Urothelium cell line (cell line): Measurements from ENCODE around the gene PLXNB3.

Experiments
- DNase-seq: peaks from one replicate; pipeline ENCODE4 v3.0.0; 2011; ENCODE audit warnings: low spot score, mixed read lengths
- FAIRE-seq: peaks from 2 replicates; lab custom pipeline; 2011; peaks lifted over from hg19 to GRCh38; lab: Jason Lieb, UNC

PLXNB3 gene

GRCh38 chrX:153750127-153750774 lies 13.8 kb upstream of the PLXNB3 start:
- FAIRE-seq (no peak), DNase-seq (no peak)

- no peak for FAIRE-seq
Measured at GRCh38 chrX:153755136-153755535, 8.9 kb upstream of the PLXNB3 start.

GRCh38 chrX:153761863-153762262 lies 2.2 kb upstream of the PLXNB3 start:
- no peak for FAIRE-seq
- DNase-seq = no peak

More at GRCh38 chrX:153755136-153755535, 8.9 kb upstream of the PLXNB3 start:
- no peak for DNase-seq

- FAIRE-seq (no peak), DNase-seq (no peak)
Measured at GRCh38 chrX:153762626-153763173, 1.3 kb upstream of the PLXNB3 start.

GRCh38 chrX:153763298-153763932 lies 634 bp upstream of the PLXNB3 start:
- DNase-seq (no peak), FAIRE-seq (no peak)

GRCh38 chrX:153764786-153765137 lies 713 bp downstream of the PLXNB3 start:
- DNase-seq = no peak
- FAIRE-seq = no peak

- FAIRE-seq = no peak
- DNase-seq = peak; percentile 41
Measured at GRCh38 chrX:153765138-153766079, 1.4 kb downstream of the PLXNB3 start.

- no peak for FAIRE-seq
- peak; percentile 80 for DNase-seq
Measured at GRCh38 chrX:153766098-153766817, 2.2 kb downstream of the PLXNB3 start.

DNA sequence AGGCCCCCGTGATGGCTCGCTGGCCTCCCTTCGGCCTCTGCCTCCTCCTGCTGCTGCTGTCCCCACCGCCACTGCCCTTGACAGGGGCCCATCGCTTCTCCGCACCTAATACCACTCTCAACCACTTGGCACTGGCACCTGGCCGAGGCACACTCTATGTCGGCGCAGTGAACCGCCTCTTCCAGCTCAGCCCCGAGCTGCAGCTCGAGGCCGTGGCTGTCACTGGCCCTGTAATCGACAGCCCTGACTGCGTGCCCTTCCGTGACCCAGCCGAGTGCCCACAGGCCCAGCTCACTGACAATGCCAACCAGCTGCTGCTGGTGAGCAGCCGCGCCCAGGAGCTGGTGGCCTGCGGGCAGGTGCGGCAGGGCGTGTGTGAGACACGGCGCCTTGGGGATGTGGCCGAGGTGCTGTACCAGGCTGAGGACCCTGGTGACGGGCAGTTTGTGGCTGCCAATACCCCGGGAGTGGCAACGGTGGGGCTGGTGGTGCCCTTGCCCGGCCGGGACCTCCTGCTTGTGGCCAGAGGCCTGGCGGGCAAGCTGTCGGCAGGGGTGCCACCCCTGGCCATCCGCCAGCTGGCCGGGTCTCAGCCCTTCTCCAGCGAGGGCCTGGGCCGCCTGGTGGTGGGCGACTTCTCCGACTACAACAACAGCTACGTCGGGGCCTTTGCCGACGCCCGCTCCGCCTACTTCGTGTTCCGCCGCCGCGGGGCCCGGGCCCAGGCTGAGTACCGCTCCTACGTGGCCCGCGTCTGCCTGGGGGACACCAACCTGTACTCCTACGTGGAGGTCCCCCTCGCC lies 3.0 kb downstream of the PLXNB3 start:
- DNase-seq = no peak

GRCh38 chrX:153767674-153768055 lies 3.6 kb downstream of the PLXNB3 start:
- FAIRE-seq (no peak), DNase-seq (no peak)

More for the DNA sequence above, 3.0 kb downstream of the PLXNB3 start:
- no peak for FAIRE-seq

- no peak for DNase-seq
- no peak for FAIRE-seq
Measured at GRCh38 chrX:153768311-153769157, 4.5 kb downstream of the PLXNB3 start.

GRCh38 chrX:153769158-153769864 lies 5.3 kb downstream of the PLXNB3 start:
- DNase-seq (no peak), FAIRE-seq (no peak)

DNA sequence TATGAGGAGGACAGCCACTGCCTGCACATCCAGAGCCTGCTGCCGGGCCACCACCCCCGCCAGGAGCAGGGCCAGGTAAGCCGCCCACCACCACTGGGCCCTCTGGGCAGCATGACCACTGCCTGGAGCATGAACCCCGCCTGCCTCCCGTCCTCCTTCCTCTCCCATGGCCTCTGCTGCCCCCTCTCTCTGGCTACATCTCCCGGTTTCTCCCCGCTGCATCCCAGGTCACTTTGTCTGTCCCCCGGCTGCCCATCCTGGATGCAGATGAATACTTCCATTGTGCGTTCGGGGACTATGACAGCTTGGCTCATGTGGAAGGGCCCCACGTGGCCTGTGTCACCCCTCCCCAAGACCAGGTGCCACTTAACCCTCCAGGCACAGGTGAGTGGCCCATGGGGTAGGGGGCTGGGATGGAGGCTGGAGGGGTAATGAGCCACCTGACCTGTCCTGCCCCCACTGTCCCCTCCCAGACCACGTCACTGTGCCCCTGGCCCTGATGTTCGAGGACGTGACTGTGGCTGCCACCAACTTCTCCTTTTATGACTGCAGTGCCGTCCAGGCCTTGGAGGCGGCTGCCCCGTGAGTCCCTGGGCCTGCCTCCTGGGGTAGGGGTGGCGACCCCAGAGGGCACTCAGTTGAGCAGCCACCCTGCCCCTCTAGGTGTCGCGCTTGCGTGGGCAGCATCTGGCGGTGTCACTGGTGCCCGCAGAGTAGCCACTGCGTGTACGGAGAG lies 6.0 kb downstream of the PLXNB3 start:
- DNase-seq = no peak
- FAIRE-seq = no peak

GRCh38 chrX:153770601-153771414 lies 6.8 kb downstream of the PLXNB3 start:
- no peak for DNase-seq
- no peak for FAIRE-seq

- FAIRE-seq (no peak), DNase-seq (no peak)
Measured at GRCh38 chrX:153771415-153772315, 7.6 kb downstream of the PLXNB3 start.
